ENCODE results near the gene SPZ1. TPM values are rescaled to one million over a fixed set of nuclear protein-coding genes. Genes with fewer than 3 reads are reported as not detected.
"Not testable (repeated sequence)": the region's sequence is repeated elsewhere in the genome, so short reads cannot be mapped to it uniquely, and the experiment has no call there.

Gene SPZ1
- polyA plus RNA-seq, 3 donors = not detected

DNA sequence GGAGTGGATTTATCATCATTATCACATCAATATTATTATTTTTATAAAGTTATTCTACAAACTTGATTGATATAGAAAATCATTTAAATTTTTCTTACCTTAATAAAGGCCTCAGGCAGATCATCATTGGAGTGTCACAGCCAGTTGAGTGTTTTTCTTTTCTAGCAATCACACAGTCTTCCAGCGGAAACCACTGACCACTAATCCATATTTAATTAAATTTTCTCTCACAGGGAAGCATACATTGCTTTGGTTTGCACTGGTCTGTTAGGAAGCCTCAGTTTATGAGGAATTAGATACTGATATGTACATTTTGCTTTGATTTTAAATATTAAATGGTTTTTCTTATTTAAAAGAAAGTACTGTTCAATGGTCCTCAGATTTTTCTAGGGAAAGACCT, 6.7 kb downstream of the SPZ1 start:
- DNase-seq (ENCODE audit: low read depth in 3 of 3, low spot score in 2 of 3) = no peak

DNA sequence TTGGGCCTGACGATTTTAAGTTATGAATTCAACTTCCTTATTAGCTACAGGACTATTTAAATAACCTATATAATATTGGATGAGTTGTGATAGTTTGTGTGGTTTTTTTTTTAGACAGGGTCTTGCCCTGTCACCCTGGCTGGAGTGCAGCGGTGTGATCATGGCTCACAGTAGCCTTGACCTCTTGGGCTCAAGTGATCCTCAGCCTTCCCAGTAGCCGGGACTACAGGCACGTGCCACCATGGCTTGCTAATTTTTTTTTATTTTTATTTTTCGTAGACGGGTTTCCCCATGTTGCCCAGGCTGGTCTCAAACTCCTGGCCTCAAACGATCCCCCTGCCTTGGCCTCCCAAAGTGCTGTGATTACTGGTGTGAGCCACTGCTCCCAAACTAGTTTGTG, 17.6 kb downstream of the SPZ1 start:
- DNase-seq (ENCODE audit: low read depth in 3 of 3, low spot score in 2 of 3) = no peak

DNA sequence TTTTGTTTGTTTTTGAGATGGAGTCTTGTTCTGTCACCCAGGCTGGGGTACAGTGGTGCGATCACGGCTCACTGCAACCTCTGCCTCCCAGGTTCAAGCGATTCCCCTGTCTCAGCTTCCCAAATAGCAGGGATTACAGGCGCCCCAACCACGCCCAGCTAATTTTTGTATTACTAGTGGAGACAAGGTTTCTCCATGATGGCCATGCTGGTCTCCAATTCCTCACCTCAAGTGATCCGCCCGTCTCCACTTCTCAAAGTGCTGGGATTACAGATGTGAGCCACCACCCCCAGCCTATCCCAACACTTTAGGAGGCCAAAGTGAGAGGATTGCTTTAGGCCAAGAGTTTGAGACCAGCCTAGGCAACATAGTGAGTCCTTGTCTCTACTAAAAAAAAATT, 19.3 kb downstream of the SPZ1 start:
- no peak for DNase-seq (ENCODE audit: low read depth in 3 of 3, low spot score in 2 of 3)

DNA sequence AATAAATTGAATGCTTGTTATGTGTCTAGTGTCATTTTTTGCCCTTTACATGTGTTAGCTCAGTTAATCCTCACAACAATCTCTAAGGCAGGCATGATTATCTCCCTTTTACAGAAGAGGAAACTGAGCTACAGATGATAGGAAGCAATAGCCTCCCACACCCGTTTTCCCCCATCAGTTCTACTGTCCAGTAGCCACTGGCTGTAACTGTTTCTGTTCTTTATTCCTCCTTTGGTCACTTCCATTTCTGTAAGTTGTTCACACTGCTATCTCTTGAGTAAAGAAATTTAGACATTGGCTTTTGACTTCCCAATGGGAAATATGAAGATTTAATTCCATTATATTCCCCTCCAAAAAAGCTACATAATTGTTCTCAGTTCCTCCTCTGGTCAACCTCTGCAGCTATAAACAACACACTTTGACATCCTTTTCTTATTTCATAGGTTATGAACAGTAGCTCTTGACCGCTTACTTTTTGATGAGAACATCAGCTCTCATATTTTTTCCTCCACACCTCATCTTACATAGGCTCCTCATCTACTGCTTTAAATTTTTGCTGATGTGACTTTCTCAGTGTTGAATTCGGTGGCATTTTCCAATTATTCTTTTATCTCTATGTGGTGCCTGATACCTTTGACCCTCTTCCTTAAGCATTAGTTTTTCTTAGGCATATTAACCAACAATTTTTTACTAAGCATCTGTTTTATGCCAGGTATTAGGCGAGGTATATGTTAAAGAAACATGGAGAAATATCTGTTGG, 21.4 kb downstream of the SPZ1 start:
- no peak for DNase-seq (ENCODE audit: low read depth in 3 of 3, low spot score in 2 of 3)

DNA sequence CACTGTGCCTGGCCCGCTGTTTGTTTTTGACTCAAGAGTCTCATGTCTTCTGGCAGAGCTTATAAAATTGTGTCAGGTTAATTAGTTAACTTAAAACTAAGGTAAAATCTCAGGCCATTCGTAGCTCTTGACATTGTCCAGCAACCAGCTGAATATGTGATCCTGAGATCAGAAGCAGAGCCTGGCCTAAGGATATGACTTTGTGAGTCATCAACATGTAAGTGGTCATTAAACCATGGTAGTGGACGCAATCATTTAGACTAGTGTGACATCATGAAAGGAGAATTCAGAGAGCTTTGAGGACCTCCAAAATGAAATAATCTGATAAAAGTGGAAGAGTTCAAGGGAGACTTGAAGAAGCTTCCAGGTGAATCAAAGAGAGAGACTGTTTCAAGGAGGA, 23.3 kb downstream of the SPZ1 start:
- no peak for DNase-seq (ENCODE audit: low read depth in 3 of 3, low spot score in 2 of 3)

DNA sequence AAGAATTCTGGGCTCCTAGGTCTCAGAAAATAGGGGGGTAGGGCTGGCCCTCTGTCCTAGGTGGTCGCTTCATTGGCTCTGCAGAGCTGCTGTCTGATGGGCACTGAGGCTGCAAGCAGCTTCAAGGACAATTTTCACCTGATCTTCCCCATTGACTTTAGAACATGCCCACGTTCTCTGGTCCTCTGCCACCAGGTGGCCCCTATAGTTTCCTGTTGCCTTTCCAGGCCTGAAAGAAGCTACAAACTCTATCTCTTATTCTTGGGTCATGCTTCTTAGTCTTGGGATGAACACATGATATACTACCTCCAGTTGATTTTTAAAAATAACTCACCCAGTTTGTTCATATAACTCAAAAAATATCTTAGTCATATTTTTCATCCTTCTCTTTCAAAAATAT, 26.3 kb downstream of the SPZ1 start:
- DNase-seq (ENCODE audit: low read depth in 3 of 3, low spot score in 2 of 3) = peak in 1 of 3 donors; percentile 6

DNA sequence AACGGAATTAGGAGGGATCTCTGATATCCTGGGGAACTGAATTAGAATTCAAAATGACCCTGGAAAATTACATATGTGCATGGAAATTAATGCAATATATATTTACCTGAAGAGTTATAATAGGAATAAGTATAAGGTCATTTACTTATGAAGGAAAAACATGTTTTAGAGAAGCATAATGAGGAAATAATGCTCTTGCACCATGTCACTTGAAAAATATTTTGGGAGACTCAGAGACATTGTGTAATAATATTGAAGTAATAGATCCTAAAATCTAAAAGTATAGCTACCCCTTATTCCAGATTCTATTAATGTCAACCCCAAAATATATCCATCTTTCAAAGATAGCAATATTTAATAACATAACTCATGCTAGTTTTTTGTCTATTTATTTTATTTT, 28.4 kb downstream of the SPZ1 start:
- no peak for DNase-seq (ENCODE audit: low read depth in 3 of 3, low spot score in 2 of 3)

DNA sequence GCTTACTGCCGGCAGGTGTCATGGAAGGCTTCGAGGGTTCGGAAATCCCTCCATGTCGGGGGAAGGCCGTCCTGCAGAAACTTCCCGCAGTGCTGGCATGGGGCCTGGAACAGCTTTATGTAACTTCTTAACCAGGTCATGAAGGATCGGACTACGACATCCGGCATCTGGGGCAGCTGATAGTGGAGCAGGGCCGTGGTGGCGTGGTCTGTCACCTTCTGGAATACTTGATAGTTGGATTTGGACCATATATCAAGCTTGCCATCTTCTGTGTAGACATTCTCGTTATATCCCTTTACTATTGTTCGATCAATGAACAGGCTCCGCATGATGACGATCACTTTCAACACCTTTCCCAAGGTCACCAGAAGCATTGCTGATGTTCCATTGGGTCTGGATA, 31.2 kb downstream of the SPZ1 start:
- not testable (repeated sequence) for DNase-seq (ENCODE audit: low read depth in 3 of 3, low spot score in 2 of 3)

DNA sequence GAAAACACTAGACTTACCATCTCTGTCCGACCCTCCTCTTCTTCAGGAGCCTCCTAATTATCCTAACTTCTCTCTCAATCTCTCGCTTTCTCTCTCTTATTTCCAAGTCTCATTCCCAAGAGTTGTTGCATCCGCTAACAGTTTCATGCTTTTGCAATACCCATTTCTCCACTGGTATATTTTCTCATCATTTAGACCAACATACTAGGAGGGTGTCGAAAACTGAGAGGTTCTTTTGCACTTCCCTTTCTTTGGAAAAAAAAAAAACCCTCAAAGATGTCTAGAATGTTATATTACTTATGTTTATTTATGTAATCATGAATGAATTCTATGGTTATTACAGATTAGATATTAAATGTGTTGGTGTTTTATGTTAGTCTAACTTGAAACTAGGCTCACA, 35.9 kb downstream of the SPZ1 start:
- no peak for DNase-seq (ENCODE audit: low read depth in 3 of 3, low spot score in 2 of 3)

DNA sequence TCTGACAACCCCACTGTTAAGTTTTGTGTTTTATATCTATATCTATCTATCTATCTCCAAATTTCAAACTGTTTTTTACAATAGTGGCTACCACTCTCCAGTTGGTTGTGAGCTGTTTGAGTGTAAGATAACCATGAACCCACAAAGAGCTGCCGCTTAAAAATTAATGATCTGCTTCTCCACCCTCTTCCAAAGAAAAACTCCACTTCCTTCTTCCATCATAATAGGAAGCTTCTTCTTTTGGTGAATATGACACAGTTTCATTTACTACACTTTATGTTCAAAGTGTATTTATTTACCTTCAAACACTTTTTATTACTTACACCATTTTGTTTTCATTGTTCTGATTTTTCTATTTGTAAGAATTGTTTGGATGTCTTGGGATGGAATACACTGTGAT, 37.9 kb downstream of the SPZ1 start:
- DNase-seq (ENCODE audit: low read depth in 3 of 3, low spot score in 2 of 3) = no peak

DNA sequence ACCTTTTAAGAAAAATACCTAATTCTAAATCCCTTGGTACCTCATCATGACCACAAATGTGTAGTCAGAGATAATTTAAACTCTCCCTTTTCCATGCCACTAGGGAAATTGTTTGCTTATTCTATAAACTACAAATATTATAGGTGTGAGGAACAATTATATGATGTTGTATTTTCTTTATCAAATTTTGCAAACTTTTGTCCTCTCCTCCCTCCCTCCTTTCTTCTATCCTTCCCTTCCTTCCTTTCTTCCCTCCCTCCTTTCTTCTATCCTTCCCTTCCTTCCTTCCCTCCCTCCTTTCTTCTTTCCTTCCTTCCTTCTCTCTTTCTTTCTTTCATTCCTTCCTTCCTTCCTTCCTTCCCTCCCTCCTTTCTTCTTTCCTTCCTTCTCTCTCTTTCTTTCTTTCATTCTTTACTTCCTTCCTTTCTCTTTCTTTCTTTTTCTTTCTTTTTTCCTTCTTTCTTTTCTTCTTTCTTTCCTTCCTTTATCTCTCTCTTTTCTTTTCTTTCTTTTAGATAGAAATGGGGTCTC, 41.2 kb downstream of the SPZ1 start:
- DNase-seq (ENCODE audit: low read depth in 3 of 3, low spot score in 2 of 3) = no peak

DNA sequence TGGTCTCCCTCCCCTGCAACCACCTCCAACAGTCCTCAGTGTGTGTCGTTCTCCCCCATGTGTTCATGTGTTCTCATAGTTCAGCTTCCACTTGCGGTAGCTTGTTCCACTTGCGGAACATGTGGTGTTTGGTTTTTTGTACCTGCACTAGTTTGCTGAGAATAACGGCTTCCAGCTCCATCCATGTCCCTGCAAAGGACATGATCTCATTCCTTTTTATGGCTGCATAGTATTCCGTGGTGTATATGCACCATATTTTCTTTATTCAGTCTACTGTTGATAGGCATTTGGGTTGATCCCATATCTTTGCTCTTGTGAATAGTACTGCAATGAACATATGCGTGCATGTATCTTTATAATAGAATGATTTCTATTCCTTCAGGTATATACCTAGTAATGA, 45.1 kb downstream of the SPZ1 start:
- no peak for DNase-seq (ENCODE audit: low read depth in 3 of 3, low spot score in 2 of 3)

DNA sequence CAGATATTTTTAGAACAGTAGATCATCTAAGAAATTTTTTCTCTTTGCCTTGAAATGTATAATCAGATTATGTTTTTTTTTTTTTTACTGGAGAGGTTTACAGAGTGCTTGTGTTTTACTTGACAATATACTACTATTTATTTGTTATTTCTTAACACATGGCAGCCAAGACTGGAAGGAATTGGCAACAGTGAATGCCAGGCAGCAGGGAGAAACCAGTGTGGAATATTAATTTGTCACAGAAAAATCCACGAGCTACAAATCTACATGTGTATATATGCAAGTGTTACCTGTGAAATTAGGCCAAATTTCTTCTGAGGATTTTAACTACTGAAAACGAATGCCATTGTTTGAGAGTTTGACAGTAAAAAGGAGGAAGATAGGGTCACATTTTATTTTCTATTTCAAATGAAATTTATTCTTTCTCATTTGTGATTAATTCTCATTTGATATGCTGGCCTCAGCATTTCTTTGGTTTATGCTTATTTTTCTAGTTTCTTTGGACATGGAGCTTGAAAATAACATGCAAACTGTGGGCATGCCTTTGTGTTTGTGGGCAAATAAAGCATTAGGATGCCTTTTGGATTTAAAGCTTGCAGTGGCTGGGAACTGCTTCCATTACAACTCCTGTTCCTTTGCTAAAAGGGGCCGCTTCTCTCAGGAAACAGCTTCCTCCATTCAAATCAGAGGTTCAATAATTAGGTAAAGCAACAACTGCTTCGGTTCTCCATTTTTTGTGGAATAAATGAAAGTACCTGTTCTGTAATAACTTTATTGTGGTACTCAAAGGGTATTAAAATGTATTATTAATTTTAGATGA, 49.1 kb downstream of the SPZ1 start:
- DNase-seq (ENCODE audit: low read depth in 3 of 3, low spot score in 2 of 3) = no peak

DNA sequence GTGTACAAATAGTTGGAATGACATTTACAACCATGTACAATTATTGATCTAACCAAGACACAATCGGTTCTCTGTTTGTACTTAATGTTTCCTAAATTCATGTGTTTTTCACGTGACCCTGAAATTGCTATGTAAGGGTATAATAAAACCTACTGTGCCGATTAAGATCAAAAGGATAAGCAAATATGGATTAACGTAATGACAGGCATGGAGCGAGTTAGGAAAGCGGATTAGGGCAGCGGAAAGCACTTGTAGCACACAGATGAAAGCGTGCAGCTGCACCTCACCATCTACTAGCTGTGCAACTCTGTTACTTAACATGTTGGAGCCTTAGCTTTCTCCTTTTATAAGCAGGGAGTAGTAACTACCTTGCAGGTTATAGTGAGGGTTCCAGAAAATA, 49.7 kb downstream of the SPZ1 start:
- no peak for DNase-seq (ENCODE audit: low read depth in 3 of 3, low spot score in 2 of 3)

DNA sequence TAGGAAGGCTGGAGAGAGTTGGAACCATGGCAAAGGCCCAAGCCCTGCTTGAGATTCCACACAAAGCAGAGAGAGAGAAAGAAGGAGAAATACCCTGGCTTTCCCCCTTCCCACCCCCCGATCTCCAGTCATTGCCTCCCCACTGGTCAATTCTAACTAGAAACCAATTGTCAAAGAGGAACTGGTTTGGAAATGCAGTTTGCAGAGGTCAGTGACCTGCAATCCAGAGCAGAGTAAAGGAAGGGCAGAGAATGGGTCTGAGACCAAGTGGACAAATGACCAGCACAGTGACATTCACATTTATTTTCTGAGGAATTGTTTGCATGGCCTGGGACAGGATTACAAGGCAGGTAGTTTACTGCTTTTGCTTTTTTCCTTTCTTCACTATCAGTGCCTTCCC, 50.6 kb downstream of the SPZ1 start:
- DNase-seq (ENCODE audit: low read depth in 3 of 3, low spot score in 2 of 3) = no peak

Other genes with a start within 250 kb of the SPZ1 start
- 10 to 100 TPM; 52.5 to 56.7 (median 55.6) TPM for gene SERINC5, start 64.0 kb upstream of the SPZ1 start, polyA plus RNA-seq (ENCODE audit: insufficient read length in 3 of 3)
- 10 to 100 TPM; 60.6 to 73.3 (median 68.7) TPM for gene ZFYVE16, start 88.1 kb downstream of the SPZ1 start, polyA plus RNA-seq (ENCODE audit: insufficient read length in 3 of 3)
- 1 to 10 TPM; 2.3 to 2.5 (median 2.5) TPM for gene FAM151B, start 168.1 kb downstream of the SPZ1 start, polyA plus RNA-seq (ENCODE audit: insufficient read length in 3 of 3)

All from right renal cortex interstitium (tissue), 3 donors.